Measurements from ENCODE around the gene WDR90. TPM values are rescaled to one million over a fixed set of nuclear protein-coding genes. Genes with fewer than 3 reads are reported as not detected.

Gene WDR90
- total RNA-seq, 1 experiment from 2014 or later: 68.2 TPM

GRCh38 chr16:708959-709358 lies 59.8 kb downstream of the WDR90 start:
- Histone ChIP-seq H2BK15ac (ENCODE audit: low read depth, low read length) (no peak overlapping the region), H2BK120ac (ENCODE audit: low read depth, low read length, poor library complexity, severe bottlenecking) (no peak overlapping the region), H3K9ac (ENCODE audit: extremely low read depth, insufficient read length, low read length) (no peak overlapping the region), H3K23me2 (ENCODE audit: insufficient read length, low read depth, low read length, poor library complexity, severe bottlenecking) (peaks cover 4% of the 10 kb centered on the region), H2BK5ac (ENCODE audit: insufficient read length, low read length) (no peak overlapping the region), H4K5ac (ENCODE audit: insufficient read length, low read depth, low read length) (no peak overlapping the region), H3K27me3 (ENCODE audit: insufficient read depth, low read length) (peaks cover 24% of the 10 kb centered on the region; the same call in 1 of the 2 replicates), H4K20me1 (ENCODE audit: control insufficient read depth, insufficient read depth, insufficient read length) (no peaks in the 10 kb centered on the region), H3K79me1 (ENCODE audit: insufficient read depth, low read depth, low read length, poor library complexity, severe bottlenecking) (no peaks in the 10 kb centered on the region), H3K4me1 (ENCODE audit: insufficient read depth, low read length) (no peaks in the 10 kb centered on the region), H2BK20ac (ENCODE audit: low read depth, low read length, poor library complexity, severe bottlenecking) (no peak overlapping the region), H3K4me2 (ENCODE audit: insufficient read depth, insufficient read length, low read length) (no peak overlapping the region), H3K56ac (ENCODE audit: insufficient read length, low read depth, low read length) (no peak overlapping the region), H3K4ac (ENCODE audit: low read depth, low read length) (no peak overlapping the region), H4K91ac (ENCODE audit: insufficient read length, low read depth, low read length) (no peak overlapping the region), H3K79me2 (ENCODE audit: insufficient read depth, low read length) (no peaks in the 10 kb centered on the region), H3K9me3 (ENCODE audit: control insufficient read depth, low read depth, low read length) (no peaks in the 10 kb centered on the region), H3K23ac (ENCODE audit: insufficient read length, low read depth, low read length) (no peak overlapping the region), H2BK12ac (ENCODE audit: insufficient read length, low read depth, low read length) (no peak overlapping the region), H3K14ac (ENCODE audit: insufficient read depth, low read length) (no peak overlapping the region), H3K18ac (ENCODE audit: insufficient read length, low read depth, low read length) (no peak overlapping the region), H3T11ph (ENCODE audit: low read length) (no peak overlapping the region), H3K27ac (ENCODE audit: insufficient read length, low read depth, low read length) (no peak overlapping the region), H2AFZ (ENCODE audit: low read length) (no peak overlapping the region), H4K8ac (replicated peaks; ENCODE audit: insufficient read length, low read depth, low read length) (no peak overlapping the region), H2AK5ac (ENCODE audit: insufficient read length, low read length) (no peak overlapping the region)
- no CpG with 5 or more reads among the region's 4 CpGs for WGBS (ENCODE audit: extremely low coverage, insufficient read length, low lambda C conversion rate)
- Mint-ChIP-seq H3K9me3 (peaks cover 0 to 2% of the 10 kb centered on the region in 2 experiments; a peak in 2 of 5 replicates), H3K4me1 (peaks cover 3 to 10% of the 10 kb centered on the region in 2 experiments; a peak in 3 of 4 replicates), H3K4me3 (no peak overlapping the region), H3K27ac (no peak overlapping the region), H3K36me3 (ENCODE audit: insufficient read depth in 1 of 3, low read depth in 3 of 3) (no peaks in the 10 kb centered on the region), H3K27me3 (ENCODE audit: low read depth) (peaks cover 81% of the 10 kb centered on the region)
- TF ChIP-seq CTCF (conservative IDR thresholded peaks at IDR 0.05): no peak
- DNase-seq: no peak
